HepG2 (cell line): ENCODE measurements around the gene EPC1. TPM values are rescaled to one million over a fixed set of nuclear protein-coding genes. Genes with fewer than 3 reads are reported as not detected.

Source experiments
- ATAC-seq: fragments of 200-7000 bp; cut with Tn5 transposase; 3 replicates; pipeline ENCODE4 v1.9.1; 2020; ENCODE audit warnings: mild to moderate bottlenecking, moderate library complexity
- BruUV-seq: library from RNA; stranded (reverse); fragments of 400-500 nt; replicated peaks from 2 replicates; lab custom pipeline; 2021; lab: Mats Ljungman, UMichigan
- CTCF ChIA-PET: fragments of 300-600 bp; formaldehyde crosslinking; extraction: SDS; loops from one replicate; lab custom pipeline; 2021; ENCODE audit warnings: low total read pairs, inconsistent platforms, low intra/inter-chr PET ratio; lab: Yijun Ruan, JAX
- POLR2A ChIA-PET: fragments of 350-600 bp; sonication (Branson Sonifier 250); formaldehyde crosslinking; loops from one replicate; lab custom pipeline; 2020; ENCODE audit warnings: antibody characterized with exemption, inconsistent platforms; lab: Yijun Ruan, JAX
- DNase-seq: peaks from one replicate; pipeline ENCODE4 v3.0.0-alpha.2; 2015; ENCODE audit warnings: low spot score
- FAIRE-seq: peaks from 3 replicates; lab custom pipeline; 2011; peaks lifted over from hg19 to GRCh38; lab: Jason Lieb, UNC
- H2AFZ ChIP-seq: one replicate; pipeline ENCODE4 v1.6.1; 2011; ENCODE audit warnings: low read length, inconsistent platforms
- H3K27ac ChIP-seq: fragments of 300-600 bp; 3 replicates; pipeline ENCODE4 v1.8.0; 2011; ENCODE audit warnings: mixed run types, mild to moderate bottlenecking, mixed read lengths, low read length, inconsistent platforms; ENCODE audit not compliant: insufficient read depth; ENCODE audit errors: extremely low read length
- H3K27me3 ChIP-seq, 2 experiments: fragments of 200-600 bp in 1 of 2; 2 replicates in 1 of 2; 3 replicates in 1 of 2; pipeline versions ENCODE4 v1.6.0 to v1.8.0; 2011; ENCODE audit warnings: low read length in 2 of 2, mild to moderate bottlenecking in 2 of 2, moderate library complexity in 2 of 2, inconsistent platforms in 1 of 2; ENCODE audit not compliant: insufficient read depth in 2 of 2, control insufficient read depth in 1 of 2
- H3K36me3 ChIP-seq, 2 experiments: fragments of 200-600 bp in 1 of 2; replicated peaks in 1 of 2; 2 replicates in 1 of 2; 3 replicates in 1 of 2; pipeline versions ENCODE4 v1.5.1 to v1.8.0; 2011; ENCODE audit warnings: low read length in 2 of 2, inconsistent platforms in 1 of 2; ENCODE audit not compliant: insufficient read depth in 2 of 2, control insufficient read depth in 1 of 2
- H3K4me1 ChIP-seq: 2 replicates; pipeline ENCODE4 v1.5.1; 2012; ENCODE audit warnings: low read length, inconsistent platforms; ENCODE audit not compliant: insufficient read depth
- H3K4me2 ChIP-seq: 2 replicates; pipeline ENCODE4 v1.6.0; 2011; ENCODE audit warnings: low read depth, low read length, inconsistent platforms
- H3K4me3 ChIP-seq, 3 experiments: fragments of 200-600 bp in 1 of 3; sonication (generic), shearing (Covaris generic) in 1 of 3; replicated peaks in 1 of 3; 2 replicates each; pipeline ENCODE4 v1.5.1; 2011 to 2016; ENCODE audit warnings: low read length in 3 of 3, inconsistent platforms in 2 of 3, low read depth in 2 of 3, mild to moderate bottlenecking in 2 of 3, control low read depth in 1 of 3, mixed read lengths in 1 of 3; ENCODE audit not compliant: insufficient read depth in 1 of 3
- H3K79me2 ChIP-seq: one replicate; pipeline ENCODE4 v1.6.1; 2011; ENCODE audit warnings: low read length, inconsistent platforms; ENCODE audit not compliant: insufficient read depth
- H3K9ac ChIP-seq: 2 replicates; pipeline ENCODE4 v1.6.0; 2011; ENCODE audit warnings: mild to moderate bottlenecking, low read depth, low read length, inconsistent platforms; ENCODE audit not compliant: insufficient read depth
- H3K9me3 ChIP-seq: 2 replicates; pipeline ENCODE4 v1.5.1; 2012; ENCODE audit warnings: mild to moderate bottlenecking, low read length
- H4K20me1 ChIP-seq: 2 replicates; pipeline ENCODE4 v1.6.0; 2011; ENCODE audit warnings: inconsistent platforms, mild to moderate bottlenecking, low read length, moderate library complexity; ENCODE audit not compliant: insufficient read depth
- AFF4 ChIP-seq: sonication (generic); formaldehyde crosslinking; IDR thresholded peaks from 2 replicates; pipeline ENCODE4 v1.4.0; 2020; ENCODE audit warnings: missing genetic modification reagents
- CEBPG ChIP-seq: IDR thresholded peaks from 2 replicates; pipeline ENCODE4 v1.6.1; 2016
- CSRNP2 ChIP-seq: sonication (generic); formaldehyde crosslinking; conservative IDR thresholded peaks from 2 replicates; pipeline ENCODE4 v1.8.0; 2022; ENCODE audit warnings: low read depth, missing genetic modification reagents
- HDAC1 ChIP-seq: sonication (generic); formaldehyde crosslinking; IDR thresholded peaks from 2 replicates; pipeline ENCODE4 v1.5.1; 2020; ENCODE audit warnings: mild to moderate bottlenecking, missing genetic modification reagents
- JUND ChIP-seq: sonication (generic); formaldehyde crosslinking; IDR thresholded peaks from 2 replicates; pipeline ENCODE4 v1.8.0; 2022; ENCODE audit warnings: mild to moderate bottlenecking, missing genetic modification reagents
- MATR3 ChIP-seq: sonication (generic); formaldehyde crosslinking; IDR thresholded peaks from 2 replicates; pipeline ENCODE4 v1.4.0; 2020; ENCODE audit warnings: missing genetic modification reagents
- PRPF4 ChIP-seq: fragments of 200-400 bp; formaldehyde crosslinking; IDR thresholded peaks from 2 replicates; pipeline ENCODE4 v1.6.1; 2016; ENCODE audit warnings: low read length, low read depth; ENCODE audit not compliant: poor library complexity, severe bottlenecking
- SKIL ChIP-seq: sonication (generic); formaldehyde crosslinking; IDR thresholded peaks from 2 replicates; pipeline ENCODE4 v1.8.0; 2022; ENCODE audit warnings: missing genetic modification reagents, mild to moderate bottlenecking, moderate library complexity, borderline replicate concordance
- ZBTB39 ChIP-seq: sonication (generic); formaldehyde crosslinking; IDR thresholded peaks from 2 replicates; pipeline ENCODE4 v1.5.0; 2020; ENCODE audit warnings: missing genetic modification reagents
- ZNF335 ChIP-seq: sonication (generic); formaldehyde crosslinking; IDR thresholded peaks from 2 replicates; pipeline ENCODE4 v1.4.0; 2020; ENCODE audit warnings: missing genetic modification reagents
- ZNF431 ChIP-seq: sonication (generic); formaldehyde crosslinking; IDR thresholded peaks from 2 replicates; pipeline ENCODE4 v1.9.0; 2022; ENCODE audit warnings: missing genetic modification reagents, low read depth, mild to moderate bottlenecking, borderline replicate concordance
- WGBS: methylation state at CpG from one replicate; pipeline ENCODE4 v1.1.6; 2017; ENCODE audit warnings: low lambda C conversion rate; 5-methylcytosine and 5-hydroxymethylcytosine counted together
- in situ Hi-C: cut with HindIII; loops from 2 replicates; pipeline ENCODE4 v1.10.0; 2017; ENCODE audit warnings: low pct_unique_long_range_greater_than_20kb; ENCODE audit not compliant: extremely low pct_ligation_motif_present
- intact Hi-C: fragments of 100-400 bp; cut with micrococcal nuclease; formaldehyde crosslinking; loops from one replicate; pipeline ENCODE4 v1.10.0; 2022; ENCODE audit not compliant: unreplicated experiment
- polyA plus RNA-seq, 8 experiments: library from polyadenylated mRNA; depleted of rRNA in 3 of 8; stranded (reverse) in 7 of 8; unstranded in 1 of 8; fragments of >200 nt; fragmentation: Illumina TruSeq in 4 of 8; extraction: Trizol in 4 of 8; gene quantifications; 2 replicates each; pipeline versions ENCODE4 v1.2.1 to v1.2.3, GENCODE V29; 2011 to 2016; ENCODE audit warnings: low read depth in 4 of 8, missing spikeins in 1 of 8, mixed read lengths in 1 of 8; ENCODE audit not compliant: insufficient read depth in 1 of 8
- total RNA-seq, 5 experiments: library from RNA; depleted of rRNA; stranded (reverse); fragments of >200 nt; fragmentation: Illumina TruSeq; extraction: Trizol; gene quantifications; 2 replicates each; pipeline ENCODE4 v1.2.3, GENCODE V29; 2016; ENCODE audit warnings: low read depth in 1 of 5

EPC1 gene
- total and polyA plus RNA-seq, 2 of the 13 experiments (the other 11 are each of a cell fraction or from before 2014, with no cell fraction given): 28.7 to 44.2 TPM

GRCh38 chr10:32340596-32341180 lies 6.3 kb downstream of the EPC1 start:
- Histone ChIP-seq H3K4me3 (no peak overlapping the region), H3K9me3 (no peaks in the 10 kb centered on the region), H3K36me3 (peaks cover 1 to 6% of the 10 kb centered on the region in 2 experiments; a peak in 3 of 5 replicates), H3K79me2 (peaks cover 96% of the 10 kb centered on the region), H3K4me1 (peaks cover 60% of the 10 kb centered on the region), H3K27me3 (no peaks in the 10 kb centered on the region), H2AFZ (no peak overlapping the region), H3K9ac (no peak overlapping the region), H3K4me2 (no peak overlapping the region), H3K27ac (no peak overlapping the region), H4K20me1 (peaks cover 48% of the 10 kb centered on the region)
- 74% methylated on average over 4 of the region's 4 CpGs for WGBS
- in situ Hi-C loops: no loop called here
- ATAC-seq: no peak
- BruUV-seq: no TSS peak
- ChIA-PET POLR2A (no interaction called here), CTCF (no interaction called here)
- FAIRE-seq: no peak
- DNase-seq: no peak
- intact Hi-C loops: no loop called here
- TF ChIP-seq AFF4 (CRISPR knock-in tag) (no peak), MATR3 (CRISPR knock-in tag) (no peak), JUND (no peak), CEBPG (CRISPR knock-in tag) (no peak), HDAC1 (no peak), CSRNP2 (CRISPR knock-in tag) (no peak), SKIL (CRISPR knock-in tag) (no peak), ZNF431 (no peak), ZNF335 (CRISPR knock-in tag) (no peak), ZBTB39 (no peak), PRPF4 (no peak)
